HG03575 (cell line): Measurements from ENCODE around the gene SHKBP1.
"Not testable (repeated sequence)": the region's sequence is repeated elsewhere in the genome, so short reads cannot be mapped to it uniquely, and the experiment has no call there.

Experiments
- ATAC-seq: cut with Tn5 transposase; IDR thresholded peaks from one replicate; pipeline ENCODE4 v1.9.1; 2021; ENCODE audit not compliant: unreplicated experiment, insufficient number of reproducible peaks, low FRiP score; ENCODE audit errors: extremely low read depth

The SHKBP1 gene, protein sequence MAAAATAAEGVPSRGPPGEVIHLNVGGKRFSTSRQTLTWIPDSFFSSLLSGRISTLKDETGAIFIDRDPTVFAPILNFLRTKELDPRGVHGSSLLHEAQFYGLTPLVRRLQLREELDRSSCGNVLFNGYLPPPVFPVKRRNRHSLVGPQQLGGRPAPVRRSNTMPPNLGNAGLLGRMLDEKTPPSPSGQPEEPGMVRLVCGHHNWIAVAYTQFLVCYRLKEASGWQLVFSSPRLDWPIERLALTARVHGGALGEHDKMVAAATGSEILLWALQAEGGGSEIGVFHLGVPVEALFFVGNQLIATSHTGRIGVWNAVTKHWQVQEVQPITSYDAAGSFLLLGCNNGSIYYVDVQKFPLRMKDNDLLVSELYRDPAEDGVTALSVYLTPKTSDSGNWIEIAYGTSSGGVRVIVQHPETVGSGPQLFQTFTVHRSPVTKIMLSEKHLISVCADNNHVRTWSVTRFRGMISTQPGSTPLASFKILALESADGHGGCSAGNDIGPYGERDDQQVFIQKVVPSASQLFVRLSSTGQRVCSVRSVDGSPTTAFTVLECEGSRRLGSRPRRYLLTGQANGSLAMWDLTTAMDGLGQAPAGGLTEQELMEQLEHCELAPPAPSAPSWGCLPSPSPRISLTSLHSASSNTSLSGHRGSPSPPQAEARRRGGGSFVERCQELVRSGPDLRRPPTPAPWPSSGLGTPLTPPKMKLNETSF

DNA sequence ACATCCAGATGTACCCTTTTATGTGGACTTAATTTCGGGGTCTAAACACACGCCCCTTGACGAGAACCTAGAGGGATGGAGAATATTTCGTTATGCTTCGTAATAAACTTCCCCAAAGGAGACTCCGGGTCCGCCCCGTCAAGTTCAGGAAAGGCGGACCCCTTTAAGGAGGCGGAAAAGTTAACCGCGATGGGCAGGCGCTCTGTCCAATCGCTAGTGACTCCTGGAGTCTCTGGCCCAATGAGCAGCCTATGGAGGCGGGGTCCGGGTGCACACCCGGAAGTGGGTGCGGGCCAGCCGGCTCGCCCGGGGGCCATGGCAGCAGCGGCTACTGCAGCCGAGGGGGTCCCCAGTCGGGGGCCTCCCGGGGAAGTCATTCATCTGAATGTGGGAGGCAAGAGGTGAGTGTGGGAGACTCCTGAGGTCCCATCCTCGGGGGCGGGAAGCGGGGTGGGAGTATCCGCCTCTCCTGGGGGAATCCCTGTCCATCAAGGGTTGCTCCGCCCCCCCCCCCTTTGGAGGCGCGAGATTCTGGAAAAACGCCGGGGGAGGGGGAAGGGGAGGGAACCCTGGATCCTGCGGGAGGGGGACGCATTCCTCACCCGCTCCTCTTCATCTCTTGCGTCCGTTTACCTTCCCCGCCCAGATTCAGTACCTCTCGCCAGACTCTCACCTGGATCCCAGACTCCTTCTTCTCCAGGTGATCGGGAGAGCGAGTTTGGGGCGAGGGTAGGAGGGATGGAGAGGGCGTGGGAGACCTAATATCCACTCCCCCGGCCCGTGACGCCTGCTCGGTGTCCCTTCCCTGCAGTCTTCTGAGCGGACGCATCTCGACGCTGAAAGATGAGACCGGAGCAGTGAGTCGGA is at the start of gene SHKBP1:
SHKBP1 (plus strand) TSS at position 289 of the 867 bp plus-strand sequence; CDS start at position 316, 27 bp downstream.
- peak; percentile 53 for ATAC-seq

DNA sequence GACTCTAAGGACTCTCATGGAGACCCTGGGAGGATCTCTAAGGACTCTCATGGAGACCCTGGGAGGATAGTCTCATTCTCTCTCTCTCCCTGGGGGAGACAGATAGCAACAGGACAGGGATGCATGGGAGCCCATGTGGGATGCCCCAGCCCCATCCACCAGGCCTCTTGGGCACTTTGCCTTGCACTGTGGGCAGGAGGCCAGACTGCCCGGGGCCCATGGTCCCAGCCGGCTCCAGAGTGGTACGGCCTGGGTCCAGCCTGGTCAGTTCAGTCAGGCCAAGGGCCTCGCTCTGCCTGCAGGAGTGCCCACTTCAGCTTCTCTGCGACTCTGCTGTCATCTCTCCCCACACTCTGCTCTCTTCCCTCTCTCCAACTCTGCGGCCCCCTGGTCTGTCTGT is 48.6 kb upstream of the SHKBP1 start:
- no peak for ATAC-seq

DNA sequence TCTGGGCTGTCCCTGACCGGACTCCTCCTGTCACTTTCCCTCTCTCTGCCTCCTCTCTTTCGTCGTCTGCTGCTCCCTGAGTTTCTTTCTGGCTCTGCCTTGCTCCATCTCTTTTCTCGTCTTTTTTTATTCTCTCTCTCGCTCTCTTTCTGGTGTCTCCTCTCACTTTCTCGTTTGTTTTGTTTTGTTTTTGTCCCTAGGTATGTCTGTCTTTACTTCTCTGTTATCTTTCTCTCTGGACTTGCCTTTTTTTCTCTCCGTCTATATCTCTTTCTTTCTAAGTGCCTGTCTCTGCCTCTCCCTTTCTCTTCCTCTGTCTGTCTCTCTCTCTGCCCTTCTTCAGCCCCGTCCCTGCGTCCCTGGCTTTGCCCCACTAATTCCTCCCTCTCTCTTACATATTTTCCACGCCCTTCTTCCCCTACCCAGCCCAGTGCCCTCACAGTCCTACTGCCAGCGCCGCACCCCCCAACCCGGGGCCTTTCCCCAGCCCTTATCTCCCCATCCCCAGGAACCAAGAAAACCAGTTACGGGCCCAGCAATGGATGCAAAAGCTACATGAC is 48.1 kb upstream of the SHKBP1 start:
- ATAC-seq: no peak

DNA sequence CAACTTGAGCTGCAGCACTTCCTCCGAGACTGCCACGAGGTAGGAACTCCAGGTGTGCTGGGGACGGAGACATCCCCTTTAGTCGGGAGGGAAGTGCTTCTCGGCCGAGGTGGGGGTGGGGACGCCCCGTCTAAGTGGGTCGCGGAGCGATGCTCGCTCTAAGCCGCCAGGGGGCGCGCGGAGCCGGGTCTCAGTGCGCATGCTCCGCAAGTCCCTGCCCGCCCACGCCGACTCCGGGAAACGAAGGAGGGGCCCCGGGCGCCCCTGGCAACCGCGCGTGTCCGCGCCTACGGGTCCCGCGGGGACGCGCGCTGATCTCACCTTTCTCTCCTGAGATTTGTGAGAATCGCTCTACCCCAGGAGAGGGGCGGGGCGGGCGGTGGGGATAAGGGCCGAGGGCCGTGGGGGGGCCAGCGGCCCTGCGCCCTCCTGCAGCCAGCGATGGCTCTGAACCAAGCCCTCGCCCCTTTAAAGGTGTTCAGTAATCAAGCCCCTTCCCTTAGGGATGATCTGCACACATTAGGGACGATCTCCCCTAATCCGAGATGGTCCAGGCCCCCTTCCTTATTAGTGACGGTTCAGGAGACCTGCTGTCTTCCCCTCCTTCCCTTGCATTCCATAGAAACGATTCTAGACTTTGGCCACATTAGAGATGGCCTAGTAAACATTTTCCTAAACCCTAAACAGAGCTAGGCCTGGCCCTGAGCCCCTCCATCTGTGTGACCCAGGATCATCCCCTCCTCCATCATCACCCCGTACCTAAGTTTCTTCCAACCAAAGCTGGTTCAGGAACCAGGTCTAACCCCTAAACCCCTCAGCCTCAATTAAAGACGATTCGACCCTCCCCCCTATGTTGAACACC is 47.3 kb upstream of the SHKBP1 start:
- no peak for ATAC-seq

DNA sequence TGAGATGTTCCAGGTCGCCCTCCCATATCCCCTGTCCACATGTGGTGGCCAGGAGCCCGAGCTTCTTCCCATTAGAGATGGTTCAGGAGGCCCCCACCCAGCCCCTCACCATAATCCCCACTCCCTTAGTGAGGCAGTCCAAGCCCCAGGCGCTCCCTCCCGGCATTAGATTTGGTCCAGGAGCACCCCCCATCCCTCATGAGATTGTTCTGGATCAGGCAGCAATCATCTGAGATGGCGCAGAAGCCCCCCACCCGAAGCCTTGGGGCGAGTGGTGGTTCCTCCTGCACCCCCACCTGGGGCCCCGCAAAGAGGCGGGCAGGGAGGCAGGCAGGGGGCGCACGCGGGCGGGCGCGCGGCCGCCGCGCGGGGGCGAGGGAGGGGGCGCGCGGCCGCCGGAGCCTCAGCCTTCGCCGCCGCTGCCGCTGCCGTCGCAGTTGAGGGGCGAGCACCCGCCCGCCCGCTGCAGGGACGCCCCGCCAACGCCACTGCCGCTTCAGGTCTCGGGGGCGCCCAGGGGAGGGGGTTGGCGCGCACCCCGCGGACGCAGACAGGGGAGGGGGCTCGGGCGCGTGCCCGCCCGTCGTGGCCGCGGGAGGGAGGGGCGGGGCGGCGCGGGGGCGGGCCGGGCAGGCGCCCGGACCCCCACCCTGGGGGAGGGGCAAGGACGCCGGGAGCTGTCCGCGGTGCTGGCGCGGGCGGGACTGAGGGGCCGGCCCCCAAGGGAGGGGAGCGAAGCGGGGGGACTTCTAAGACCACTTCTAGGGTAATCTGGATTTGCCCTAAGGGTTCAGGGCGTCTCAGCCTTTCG is 46.4 kb upstream of the SHKBP1 start:
- no peak for ATAC-seq

DNA sequence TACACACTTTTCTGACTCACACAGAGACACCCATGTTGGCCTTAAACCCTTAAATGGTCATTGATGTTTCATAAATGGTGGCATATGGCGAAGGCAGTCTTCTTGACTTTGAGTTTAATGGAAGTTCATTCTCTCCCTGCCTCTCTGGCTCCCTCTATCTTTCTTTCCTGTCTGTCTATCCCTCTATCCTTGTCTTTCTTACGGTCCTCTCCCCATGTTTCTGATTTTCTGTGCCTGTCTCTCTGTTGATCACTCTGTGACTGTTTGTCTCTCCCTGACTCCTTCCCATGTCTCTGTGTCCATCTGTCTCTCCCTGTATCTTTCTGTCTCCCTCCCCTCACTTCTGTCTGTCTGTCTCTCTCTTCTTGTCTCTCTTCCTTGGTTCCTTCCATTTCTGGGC is 43.2 kb upstream of the SHKBP1 start:
- no peak for ATAC-seq

DNA sequence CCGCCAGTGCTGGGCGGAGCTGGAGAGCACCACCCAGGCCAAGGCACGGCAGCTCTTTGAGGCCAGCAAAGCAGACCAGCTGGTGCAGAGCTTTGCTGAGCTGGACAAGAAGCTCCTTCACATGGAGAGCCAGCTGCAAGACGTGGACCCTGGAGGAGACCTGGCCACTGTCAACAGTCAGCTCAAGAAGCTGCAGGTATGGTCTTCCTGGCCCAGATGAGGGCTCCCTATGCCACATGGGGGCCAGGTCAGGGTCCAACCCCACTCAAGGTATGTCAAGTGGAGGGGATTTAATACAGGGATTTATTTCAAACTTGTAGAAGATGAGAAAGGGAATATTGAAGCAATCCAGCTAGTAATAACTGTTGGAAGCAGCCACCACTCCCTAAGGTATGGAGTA is 42.5 kb upstream of the SHKBP1 start:
- ATAC-seq: no peak

DNA sequence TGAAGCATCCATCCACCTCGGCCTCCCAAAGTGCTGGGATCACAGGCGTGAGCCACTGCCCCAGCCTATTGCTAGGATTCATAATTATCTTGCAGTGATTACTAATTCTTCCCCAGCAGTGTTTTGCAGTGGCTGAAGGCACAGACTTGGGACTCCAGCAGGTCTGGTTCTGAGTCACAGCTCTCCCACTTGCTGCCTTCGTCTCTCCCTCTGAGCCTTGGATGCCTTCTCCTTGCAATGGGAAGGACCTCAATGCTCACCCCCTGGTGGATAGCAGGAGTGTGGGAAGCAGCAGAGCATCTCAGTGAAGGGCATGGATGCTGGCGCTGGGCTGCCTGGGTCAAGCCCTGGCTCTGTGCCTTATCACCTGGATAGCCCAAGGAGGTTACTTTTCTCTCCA is 37.6 kb upstream of the SHKBP1 start:
- ATAC-seq: no peak

DNA sequence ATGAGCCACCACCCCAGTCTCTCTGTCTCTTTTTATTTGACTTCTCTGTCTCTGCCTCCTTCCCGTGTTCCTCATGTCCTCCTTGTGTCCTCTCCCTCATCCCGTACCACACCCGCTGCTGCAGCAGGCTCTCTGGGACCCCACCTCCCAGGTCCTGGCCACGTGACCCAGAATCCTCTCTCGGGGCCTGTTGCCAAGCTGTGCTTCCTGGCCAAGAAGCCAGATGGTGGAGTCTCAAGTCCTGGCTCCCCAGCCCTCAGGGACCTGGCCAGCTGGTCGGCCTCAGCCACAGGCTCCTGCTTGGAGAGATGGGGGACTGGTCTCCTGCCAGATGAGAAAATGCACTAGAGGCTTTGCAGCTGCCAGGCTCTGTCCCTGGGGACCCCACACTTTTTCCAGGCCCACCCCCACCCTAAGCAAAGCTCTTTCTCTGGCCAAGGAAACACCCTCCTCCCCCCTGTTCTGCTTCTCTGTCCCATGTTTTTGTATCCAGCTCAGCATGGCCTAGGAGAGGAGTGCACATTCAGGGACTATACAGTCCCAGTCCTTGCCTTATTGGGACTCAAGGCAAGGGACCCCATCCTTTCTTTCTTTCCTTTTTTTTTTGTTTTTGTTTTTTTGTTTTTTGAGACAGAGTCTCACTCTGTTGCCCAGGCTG is 34.3 kb upstream of the SHKBP1 start:
- no peak for ATAC-seq

DNA sequence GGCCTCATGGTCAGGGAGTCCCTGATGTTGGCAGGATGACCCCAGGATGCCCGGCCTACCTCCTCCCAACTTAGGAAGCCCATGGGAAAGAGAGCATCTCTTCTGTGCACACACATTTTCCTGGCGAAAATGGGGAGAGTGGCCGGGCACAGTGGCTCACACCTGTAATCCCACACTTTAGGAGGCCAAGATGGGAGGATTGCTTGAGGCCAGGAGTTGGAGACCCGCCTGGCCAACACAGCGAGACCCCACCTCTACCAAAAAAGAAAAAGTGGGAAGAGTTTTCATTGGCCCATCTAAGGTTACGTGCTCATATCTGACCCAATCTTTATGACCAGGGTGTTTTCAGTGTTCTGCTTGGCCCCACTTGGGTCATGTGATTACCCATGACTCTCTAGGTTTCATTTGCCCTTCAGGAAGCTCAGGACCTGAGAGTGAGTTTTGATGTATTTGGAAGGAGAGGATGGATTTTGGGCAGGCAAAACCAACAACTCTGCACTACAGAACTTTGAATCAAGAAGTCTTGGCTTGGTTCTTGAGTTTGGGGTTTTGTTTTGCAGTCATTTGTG is 33.6 kb upstream of the SHKBP1 start:
- no peak for ATAC-seq

DNA sequence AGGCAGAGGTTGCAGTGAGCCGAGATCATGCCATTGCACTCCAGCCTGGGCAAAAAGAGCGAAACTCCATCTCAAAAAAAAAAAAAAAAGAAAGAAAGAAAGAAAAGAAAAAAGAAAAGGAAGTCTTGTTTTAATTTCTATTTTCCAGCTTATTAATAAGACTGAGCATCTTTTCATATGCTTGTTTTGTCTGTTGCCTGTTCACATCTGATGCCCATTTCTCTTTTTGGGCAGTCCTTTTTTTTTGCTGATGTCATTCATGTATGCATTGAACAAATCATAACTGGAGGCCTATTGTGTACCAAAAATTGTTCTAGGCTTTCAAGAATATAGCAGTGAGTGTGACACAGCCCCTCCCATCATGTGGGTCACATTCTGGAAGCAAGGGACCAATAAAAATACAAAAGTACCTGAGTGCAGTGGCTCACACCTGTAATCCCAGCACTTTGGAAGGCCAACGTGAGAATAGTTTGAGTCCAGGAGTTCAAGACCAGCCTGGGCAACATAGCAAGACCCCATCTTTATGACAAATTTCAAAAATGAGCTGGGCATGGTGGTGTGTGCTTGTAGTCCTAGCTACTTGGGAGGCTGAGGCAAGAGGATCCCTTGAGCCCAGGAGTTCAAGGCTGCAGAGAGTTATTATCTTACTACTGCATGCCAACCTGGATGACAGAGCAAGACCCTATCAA is 30.4 kb upstream of the SHKBP1 start:
- ATAC-seq: not testable (repeated sequence)

DNA sequence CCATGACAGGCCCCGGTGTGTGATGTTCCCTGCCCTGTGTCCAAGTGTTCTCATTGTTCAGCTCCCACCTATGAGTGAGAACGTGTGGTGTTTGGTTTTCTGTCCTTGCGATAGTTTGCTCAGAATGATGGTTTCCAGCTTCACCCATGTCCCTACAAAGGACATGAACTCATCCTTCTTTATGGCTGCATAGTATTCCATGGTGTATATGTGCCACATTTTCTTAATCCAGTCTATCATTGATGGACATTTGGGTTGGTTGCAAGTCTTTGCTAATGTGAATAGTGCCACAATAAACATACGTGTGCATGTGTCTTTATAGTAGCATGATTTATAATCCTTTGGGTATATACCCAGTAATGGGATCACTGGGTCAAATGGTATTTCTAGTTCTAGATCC is 29.5 kb upstream of the SHKBP1 start:
- ATAC-seq: not testable (repeated sequence)

DNA sequence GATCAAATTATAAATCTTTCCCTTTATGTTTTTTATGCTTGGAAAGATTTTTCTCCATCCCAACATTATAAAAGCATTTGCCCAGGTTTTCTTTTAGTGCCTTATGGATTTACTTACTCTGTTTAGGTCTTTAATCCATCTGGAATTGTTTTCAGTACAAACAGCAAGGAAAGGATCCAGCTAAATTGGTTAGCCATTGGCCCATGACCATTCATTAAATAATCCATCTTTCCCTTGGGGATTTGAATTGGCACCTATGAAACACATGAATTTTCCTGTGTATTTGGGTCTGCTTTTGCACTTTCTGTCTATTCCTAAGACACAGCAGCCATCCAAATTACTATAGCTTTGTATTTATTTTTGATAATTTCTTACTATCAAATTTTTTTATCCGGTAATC is 28.8 kb upstream of the SHKBP1 start:
- ATAC-seq: no peak

DNA sequence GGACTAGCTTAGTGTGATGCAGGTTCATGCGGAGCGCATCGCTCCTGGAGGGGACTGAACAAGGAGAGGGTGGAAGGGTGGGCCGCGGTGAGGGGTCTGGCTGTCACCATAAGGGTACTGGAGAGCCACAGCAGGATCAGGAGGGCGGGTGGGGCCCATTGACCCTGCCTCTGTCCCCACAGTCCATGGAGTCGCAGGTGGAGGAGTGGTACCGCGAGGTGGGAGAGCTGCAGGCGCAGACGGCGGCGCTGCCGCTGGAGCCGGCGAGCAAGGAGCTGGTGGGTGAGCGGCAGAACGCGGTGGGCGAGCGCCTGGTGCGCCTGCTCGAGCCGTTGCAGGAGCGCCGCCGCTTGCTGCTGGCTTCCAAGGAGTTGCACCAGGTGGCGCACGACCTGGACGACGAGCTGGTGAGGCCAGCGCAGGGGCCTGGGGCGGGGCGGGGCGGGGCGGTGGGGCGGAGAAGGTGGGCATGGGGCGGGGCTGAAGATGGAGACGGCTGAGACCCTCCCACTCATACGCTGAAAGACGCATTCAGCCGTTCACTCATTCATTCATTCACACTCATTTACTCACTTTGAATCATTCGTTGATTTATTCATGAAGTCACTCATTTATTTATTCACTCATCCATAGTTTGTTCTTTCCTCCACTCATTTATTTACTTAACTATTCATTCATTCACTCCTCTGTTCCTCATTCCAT is 27.5 kb upstream of the SHKBP1 start:
- no peak for ATAC-seq

DNA sequence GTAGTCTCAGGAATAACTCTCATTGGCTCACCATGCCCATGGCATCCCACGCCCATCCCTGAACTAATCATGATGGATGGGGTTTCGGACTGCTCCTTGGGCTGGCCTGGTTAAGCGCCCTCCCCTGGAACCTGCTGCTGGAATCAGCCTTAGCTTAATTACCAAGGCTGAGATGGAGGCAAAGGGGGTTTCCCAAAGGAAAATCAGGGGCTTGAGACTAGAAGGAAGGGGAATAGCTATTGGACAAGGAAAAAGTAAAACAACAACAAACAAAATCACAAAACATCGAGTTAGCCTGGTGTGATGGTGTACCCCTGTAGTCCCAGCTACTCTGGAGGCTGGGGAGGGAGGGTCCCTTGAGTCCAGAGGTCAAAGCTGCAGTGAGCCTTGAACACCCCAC is 25.7 kb upstream of the SHKBP1 start:
- ATAC-seq: no peak

DNA sequence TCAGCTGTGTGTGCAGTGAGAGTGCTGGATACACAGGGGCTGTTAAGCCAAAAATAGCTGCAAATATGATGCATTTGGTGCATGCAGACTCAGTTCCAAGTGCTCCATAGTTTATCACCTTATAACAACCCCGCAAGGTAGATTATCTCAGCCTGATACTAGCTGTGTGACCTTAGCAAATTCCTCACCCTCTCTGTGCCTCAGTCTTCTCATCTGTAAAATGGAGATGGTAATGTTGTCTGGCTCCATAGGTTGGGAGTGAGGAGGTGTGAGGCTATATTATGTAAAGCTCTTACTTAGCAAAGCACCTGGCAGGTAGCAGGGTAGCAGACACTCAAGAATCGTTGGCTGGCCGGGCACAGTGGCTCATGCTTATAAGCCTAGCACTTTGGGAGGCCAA is 23.8 kb upstream of the SHKBP1 start:
- ATAC-seq: no peak
